D721Med (cell line): ENCODE data around the gene ATG10.

Experiments used
- DNase-seq: peaks from one replicate; pipeline ENCODE4 v3.0.0; 2011; ENCODE audit warnings: low spot score; ENCODE audit not compliant: insufficient read length
- FAIRE-seq: peaks from 2 replicates; lab custom pipeline; 2011; peaks lifted over from hg19 to GRCh38; lab: Jason Lieb, UNC
- CTCF ChIP-seq: IDR thresholded peaks from 2 replicates; pipeline ENCODE4 v1.5.1; 2012; ENCODE audit warnings: mild to moderate bottlenecking, control low read depth; ENCODE audit not compliant: insufficient read depth; ENCODE audit errors: missing control alignments

Gene ATG10

DNA sequence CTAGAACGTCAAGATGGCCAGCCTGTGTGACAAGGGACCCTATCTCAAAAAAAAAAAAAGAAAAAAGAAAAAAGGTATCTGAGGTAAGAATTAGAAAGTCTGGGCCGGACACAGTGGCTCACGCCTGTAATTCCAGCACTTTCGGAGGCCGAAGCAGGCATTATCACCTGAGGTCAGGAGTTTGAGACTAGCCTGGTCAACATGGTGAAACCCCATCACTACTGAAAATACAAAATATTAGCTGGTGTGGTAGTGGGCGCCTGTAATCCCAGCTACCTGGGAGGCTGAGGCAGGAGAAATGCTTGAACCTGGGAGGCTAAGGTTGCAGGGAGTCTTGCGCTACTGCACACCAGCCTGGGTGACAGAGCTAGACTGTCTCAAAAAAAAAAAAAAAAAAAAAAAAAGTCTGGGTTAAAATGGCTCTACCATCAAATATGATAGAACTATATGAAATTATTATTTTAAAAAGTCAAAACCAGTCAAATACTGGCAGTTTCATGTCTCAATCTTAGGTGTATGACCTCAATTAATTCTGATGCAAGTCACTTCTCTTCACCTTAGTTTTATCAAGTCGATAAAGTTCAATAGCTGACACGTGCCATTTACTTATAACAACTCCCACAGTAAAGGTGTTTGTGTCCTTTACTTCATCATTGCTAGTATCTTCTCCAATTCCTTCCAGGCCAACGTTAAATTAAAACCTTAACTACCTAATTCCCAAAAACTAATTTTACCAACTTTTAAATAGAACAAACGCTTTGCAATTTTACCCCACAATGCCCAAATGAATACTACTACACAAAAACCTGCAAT is 305.2 kb downstream of the ATG10 start:
- no peak for TF ChIP-seq CTCF
- DNase-seq (no peak), FAIRE-seq (no peak)

- no peak for DNase-seq
- FAIRE-seq, result no peak
- no peak for TF ChIP-seq CTCF
These were observed 305.8 kb downstream of the ATG10 start for GRCh38 chr5:82277613-82277986.

DNA sequence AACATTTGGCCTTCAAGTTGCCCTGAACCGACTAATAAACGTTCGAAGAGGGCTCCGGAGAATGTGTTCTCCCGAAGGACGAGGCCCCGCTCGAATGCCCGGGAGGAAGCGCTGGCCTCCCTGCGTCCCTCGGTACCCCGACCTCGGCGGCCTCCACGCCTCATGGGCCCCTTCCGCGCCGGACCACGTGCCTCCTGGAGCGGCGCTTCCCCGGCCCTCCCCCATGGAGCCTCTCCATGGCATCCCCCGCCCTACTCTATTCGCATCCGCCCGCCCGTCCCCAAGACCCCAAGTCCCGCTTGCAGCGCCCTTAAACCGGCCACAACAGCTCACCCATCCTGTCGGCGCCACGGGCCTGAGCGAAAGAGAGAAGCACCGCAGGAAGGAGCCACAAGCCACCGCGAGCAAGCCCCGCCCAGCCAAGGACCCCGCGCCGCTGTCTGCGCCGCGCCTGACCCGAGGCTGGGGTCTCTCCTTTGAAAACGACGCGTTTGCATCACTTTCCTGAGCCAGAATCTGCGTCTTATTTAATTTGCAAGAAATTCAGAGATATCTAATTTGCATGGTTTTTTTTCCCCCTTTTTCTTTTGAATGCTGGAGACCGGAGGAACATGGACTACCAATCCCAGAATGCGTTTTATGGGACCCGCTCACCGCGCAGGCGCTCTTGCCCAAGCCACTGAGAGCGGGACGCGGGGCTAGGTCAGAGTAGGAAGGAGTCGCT is 306.3 kb downstream of the ATG10 start, which contains the start of gene RPS23:
TSS of gene RPS23 (minus strand) at position 368 of the 724 bp plus-strand sequence. CDS start at position 337, 31 bp downstream.
- no peak for TF ChIP-seq CTCF
- FAIRE-seq (no peak), DNase-seq (peak; percentile 44)

DNA sequence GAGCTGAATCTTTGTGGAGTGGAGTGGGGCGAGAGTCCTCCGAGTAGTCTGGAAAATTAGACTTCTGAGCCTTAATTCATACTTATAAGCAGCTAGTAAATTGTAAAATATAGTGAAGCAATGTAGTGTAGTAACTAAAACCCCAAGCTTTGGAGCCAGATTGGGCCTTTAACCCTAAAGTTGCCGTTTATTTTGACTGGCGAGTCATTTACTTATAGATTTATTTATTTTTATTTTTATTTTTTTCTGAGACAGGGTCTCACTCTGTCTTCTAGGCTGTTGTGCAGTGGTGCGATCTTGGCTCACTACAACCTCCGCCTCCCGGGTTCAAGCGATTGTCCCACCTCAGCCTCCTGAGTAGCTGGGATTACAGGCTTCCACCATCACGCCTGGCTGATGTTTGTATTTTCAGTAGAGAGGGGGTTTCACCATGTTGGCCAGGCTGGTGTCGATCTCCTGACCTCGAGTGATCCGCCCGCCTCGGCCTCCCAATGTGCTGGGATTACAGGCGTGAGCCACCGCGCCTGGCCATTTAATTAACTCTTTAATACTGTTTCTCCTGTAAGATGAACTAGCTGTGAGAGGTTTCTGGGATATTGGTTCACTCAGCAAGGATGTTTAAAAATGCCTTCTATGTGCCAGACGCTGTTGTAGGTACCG is 307.0 kb downstream of the ATG10 start:
- FAIRE-seq (no peak), DNase-seq (no peak)
- TF ChIP-seq CTCF, result no peak

GRCh38 chr5:82283893-82284292 is 312.1 kb downstream of the ATG10 start:
- FAIRE-seq (no peak), DNase-seq (no peak)
- TF ChIP-seq CTCF, result no peak

- DNase-seq, result no peak
- TF ChIP-seq CTCF, result no peak
- FAIRE-seq, result no peak
These were observed 313.4 kb downstream of the ATG10 start for GRCh38 chr5:82285206-82285605.
